AG04449 (cell line): ENCODE measurements around the gene CST9L.

Source experiments
- CTCF ChIA-PET: fragments of 350-600 bp; formaldehyde crosslinking; extraction: SDS; loops from one replicate; lab custom pipeline; 2021; ENCODE audit warnings: antibody characterized with exemption; lab: Yijun Ruan, JAX
- POLR2A ChIA-PET: fragments of 400-600, 350-600 bp; formaldehyde crosslinking; extraction: SDS; loops from one replicate; lab custom pipeline; 2020; ENCODE audit warnings: antibody characterized with exemption, inconsistent platforms; lab: Yijun Ruan, JAX
- DNase-seq: peaks from one replicate; pipeline ENCODE4 v3.0.0-alpha.2; 2010; ENCODE audit warnings: low read depth, low spot score
- H3K4me3 ChIP-seq: 2 replicates; pipeline ENCODE4 v1.5.1; 2011; ENCODE audit warnings: low read depth, mild to moderate bottlenecking, control low read depth, low read length
- CTCF ChIP-seq: IDR thresholded peaks from one replicate; pipeline ENCODE4 v1.5.1; 2011; ENCODE audit warnings: mild to moderate bottlenecking, moderate library complexity, low read length, control low read depth, inconsistent platforms; ENCODE audit not compliant: insufficient read depth; ENCODE audit errors: missing control alignments

Gene CST9L

GRCh38 chr20:23568320-23568970 is at the start of gene CST9L:
Gene CST9L (minus strand): TSS chr20:23568484. CDS start chr20:23568450, 34 bp downstream.
- ChIA-PET CTCF (no interaction called here), POLR2A (no interaction called here)
- no peak within 1 kb of the TSS for H3K4me3 ChIP-seq
- no peak for DNase-seq
- no peak for TF ChIP-seq CTCF

- ChIA-PET POLR2A (no interaction called here), CTCF (interaction anchor here (1.4 kb wide), 1 partner anchor 10 kb away, joined by 4 read pairs; no protein-coding TSS in a partner anchor)
- TF ChIP-seq CTCF, result no peak
- no peak for DNase-seq
- H3K4me3 ChIP-seq, result no peak overlapping the region
These were observed 45.9 kb upstream of the CST9L start for GRCh38 chr20:23614163-23614562.

GRCh38 chr20:23613676-23614075 is 45.4 kb upstream of the CST9L start:
- DNase-seq, result no peak
- CTCF ChIA-PET, result interaction anchor here (1.0 to 1.4 kb wide), 3 partner anchors 9 to 171 kb away, joined by 3 to 4 read pairs (median 4); no protein-coding TSS in a partner anchor
- POLR2A ChIA-PET, result no interaction called here
- H3K4me3 ChIP-seq, result no peak overlapping the region
- TF ChIP-seq CTCF, result no peak

GRCh38 chr20:23612396-23612795 is 44.1 kb upstream of the CST9L start:
- no peak for TF ChIP-seq CTCF
- POLR2A ChIA-PET, result no interaction called here
- H3K4me3 ChIP-seq, result no peak overlapping the region
- CTCF ChIA-PET, result interaction anchor here (0.9 to 11.1 kb wide), 3 partner anchors 9 to 169 kb away, joined by 3 to 195 read pairs (median 3); partner anchors contain the start of gene CSTL1
- DNase-seq, result no peak

GRCh38 chr20:23609486-23610109 is 41.3 kb upstream of the CST9L start:
- POLR2A ChIA-PET, result no interaction called here
- CTCF ChIA-PET, result interaction anchor here (1.2 to 11.1 kb wide), 2 partner anchors 167 to 260 kb away, joined by 4 to 195 read pairs; partner anchors contain the start of gene CSTL1
- no peak for DNase-seq
- H3K4me3 ChIP-seq, result no peak overlapping the region
- TF ChIP-seq CTCF, result no peak

GRCh38 chr20:23608251-23608846 is 40.1 kb upstream of the CST9L start:
- TF ChIP-seq CTCF, result no peak
- POLR2A ChIA-PET, result no interaction called here
- H3K4me3 ChIP-seq, result no peak overlapping the region
- DNase-seq, result no peak
- CTCF ChIA-PET, result interaction anchor here (1.0 to 11.1 kb wide), 6 partner anchors 10 to 259 kb away, joined by 3 to 195 read pairs (median 7); partner anchors contain the start of genes CSTL1 and NXT1
